Hematopoietic multipotent progenitor cell treated with erythropoietin and hydrocortisone succinate and interleukin-3 and kit ligand, for 6 days (in vitro differentiated cells): ENCODE data around the gene RNASEH2B.

ENCODE experiments used
- DNase-seq: peaks from one replicate; pipeline ENCODE4 v3.0.0-alpha.2; 2015

Gene RNASEH2B, protein sequence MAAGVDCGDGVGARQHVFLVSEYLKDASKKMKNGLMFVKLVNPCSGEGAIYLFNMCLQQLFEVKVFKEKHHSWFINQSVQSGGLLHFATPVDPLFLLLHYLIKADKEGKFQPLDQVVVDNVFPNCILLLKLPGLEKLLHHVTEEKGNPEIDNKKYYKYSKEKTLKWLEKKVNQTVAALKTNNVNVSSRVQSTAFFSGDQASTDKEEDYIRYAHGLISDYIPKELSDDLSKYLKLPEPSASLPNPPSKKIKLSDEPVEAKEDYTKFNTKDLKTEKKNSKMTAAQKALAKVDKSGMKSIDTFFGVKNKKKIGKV

GRCh38 chr13:50909605-50910484, at the start of gene RNASEH2B:
RNASEH2B (plus strand) TSS chr13:50909791; CDS start chr13:50910077, 286 bp downstream.
- peak; percentile 87 for DNase-seq

GRCh38 chr13:50864492-50864891, 45.1 kb upstream of the RNASEH2B start:
- no peak for DNase-seq

DNA sequence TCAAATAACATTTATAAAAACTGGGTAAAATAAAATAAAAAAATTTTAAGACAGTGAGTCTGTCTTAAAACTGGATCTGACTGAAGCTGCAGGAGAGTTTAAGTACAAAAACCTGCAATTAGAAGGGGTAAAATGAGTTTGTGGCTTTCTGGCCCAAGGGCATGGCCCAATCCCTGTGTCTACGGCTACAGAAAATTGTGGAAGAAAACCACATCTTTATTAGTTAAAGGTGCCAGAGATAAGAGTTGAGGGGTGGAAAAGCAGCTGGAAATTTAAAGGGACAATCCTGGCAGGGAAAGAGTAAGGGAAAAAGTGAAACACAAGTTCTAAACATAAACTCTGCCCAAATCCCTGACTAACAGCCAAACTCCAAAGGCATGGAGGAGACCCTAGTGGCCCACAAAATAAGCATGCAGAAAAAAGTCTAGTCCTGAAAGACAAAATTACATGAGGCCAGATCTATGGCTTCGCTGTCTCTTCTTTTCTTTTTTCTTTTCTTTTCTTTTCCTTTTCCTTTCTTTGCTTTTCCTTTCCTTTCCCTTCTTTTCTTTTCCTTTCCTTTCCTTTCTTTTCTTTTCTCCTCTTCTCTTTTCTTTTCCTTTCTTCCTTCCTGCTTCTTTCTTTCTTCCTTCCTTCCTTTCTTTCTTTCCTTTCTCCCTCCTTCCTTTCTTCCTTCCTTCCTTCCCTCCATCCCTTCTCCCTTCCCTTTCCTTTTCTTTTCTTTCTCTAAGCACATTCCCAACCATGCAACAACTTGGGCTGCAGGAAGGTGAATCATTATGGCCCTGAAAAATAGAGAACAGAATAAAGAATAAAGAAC, 42.6 kb upstream of the RNASEH2B start:
- DNase-seq, result no peak

DNA sequence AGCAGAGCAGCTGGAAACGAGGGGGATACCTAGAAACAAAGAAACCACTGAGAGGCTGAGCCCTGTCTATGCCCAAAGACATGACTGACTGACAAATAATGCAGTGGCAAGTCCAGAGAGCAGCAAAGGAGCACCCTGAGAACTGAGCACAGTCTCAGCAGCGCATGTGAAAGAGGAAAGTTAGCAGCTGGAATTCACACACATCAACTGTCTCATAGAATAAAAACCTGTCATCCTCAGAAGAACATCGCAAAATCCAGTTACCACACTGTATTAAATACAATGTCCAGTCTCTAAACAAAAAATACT, 42.0 kb upstream of the RNASEH2B start:
- no peak for DNase-seq

DNA sequence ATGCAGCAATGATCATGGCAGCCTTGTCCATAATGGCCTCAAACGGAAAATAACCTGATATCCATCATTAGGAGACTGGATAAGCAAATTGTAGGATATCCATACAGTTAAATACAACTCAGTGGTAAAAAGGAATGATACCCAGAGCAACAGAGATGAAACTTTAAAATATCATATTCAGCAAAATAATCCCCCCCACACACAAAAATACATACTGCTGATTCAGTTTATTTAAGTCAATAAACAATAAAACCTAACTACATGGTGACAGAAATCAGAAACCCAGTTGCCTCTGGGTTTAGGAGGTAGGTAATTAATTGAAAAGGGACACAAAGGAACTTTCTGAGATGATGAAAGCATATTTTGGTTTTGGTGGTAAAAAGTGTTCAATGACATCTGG, 38.2 kb upstream of the RNASEH2B start:
- DNase-seq, result no peak

GRCh38 chr13:50873467-50873866, 36.1 kb upstream of the RNASEH2B start:
- DNase-seq, result no peak

DNA sequence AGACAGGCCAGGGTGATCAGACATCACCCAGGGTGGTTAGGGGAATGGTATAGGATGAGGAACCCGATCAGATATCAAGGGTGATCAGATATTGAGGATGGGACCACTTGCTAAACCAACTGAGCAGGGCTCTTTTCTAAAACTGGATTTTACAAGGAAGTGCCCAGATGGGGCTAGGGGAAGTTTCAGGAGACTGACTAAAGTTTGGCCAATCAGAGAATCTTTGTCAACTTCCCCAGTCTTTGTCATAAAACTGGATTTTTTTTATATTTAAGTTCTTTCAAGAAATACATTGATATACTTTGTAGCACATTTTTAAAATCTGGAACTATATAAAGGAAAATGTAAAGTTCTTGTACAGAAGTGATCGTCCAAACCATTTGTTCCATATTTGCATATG, 35.6 kb upstream of the RNASEH2B start:
- no peak for DNase-seq

DNA sequence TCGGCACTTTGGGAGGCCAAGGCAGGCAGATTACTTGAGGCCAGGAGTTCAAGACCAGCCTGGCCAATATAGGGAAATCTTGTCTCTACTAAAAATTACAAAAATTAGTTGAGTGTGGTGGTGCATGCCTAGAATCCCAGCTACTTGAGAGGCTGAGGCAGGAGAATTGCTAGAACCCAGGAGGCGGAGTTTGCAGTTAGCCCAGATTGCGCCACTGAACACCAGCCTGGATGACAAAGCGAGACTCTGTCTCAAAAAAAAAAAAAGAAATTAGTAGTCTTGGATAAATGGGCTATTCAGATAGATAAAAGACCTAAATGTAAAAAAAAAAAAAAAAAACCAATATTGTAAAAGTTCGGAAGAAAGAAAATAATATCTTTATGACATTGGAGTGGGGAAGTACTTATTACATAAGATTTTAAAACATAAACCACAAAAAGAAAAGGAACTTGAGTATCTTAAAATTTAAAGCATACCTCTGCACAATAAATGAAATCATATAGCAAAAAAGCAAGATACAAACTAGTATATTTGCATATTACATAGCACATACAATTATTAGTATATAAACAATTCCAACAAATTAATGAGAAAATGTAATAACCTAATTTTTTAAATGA, 26.7 kb upstream of the RNASEH2B start:
- no peak for DNase-seq

GRCh38 chr13:50883728-50884127, 25.9 kb upstream of the RNASEH2B start:
- no peak for DNase-seq

DNA sequence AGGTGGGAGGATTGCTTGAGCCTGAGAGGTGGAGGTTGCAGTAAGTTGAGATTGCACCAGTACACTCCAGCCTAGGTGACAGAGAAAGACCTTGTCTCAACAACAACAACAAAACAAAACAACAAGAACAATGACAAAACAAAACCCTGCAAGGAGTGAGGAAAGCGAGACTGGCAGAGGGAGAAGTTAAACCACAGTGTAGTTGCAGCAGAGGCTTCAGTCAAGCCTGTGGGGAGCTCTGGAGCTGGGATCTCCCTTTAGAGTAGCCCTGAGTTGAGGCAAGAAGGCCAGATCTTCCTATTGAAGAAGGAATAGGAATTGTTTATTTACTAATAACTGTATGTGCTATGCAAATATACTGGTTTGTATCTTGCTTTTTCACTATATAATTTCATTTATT, 25.3 kb upstream of the RNASEH2B start:
- DNase-seq, result no peak

- no peak for DNase-seq
These were observed 22.4 kb upstream of the RNASEH2B start for GRCh38 chr13:50887151-50887550.

GRCh38 chr13:50888362-50888761, 21.2 kb upstream of the RNASEH2B start:
- no peak for DNase-seq

GRCh38 chr13:50889317-50889716, 20.3 kb upstream of the RNASEH2B start:
- DNase-seq, result no peak

GRCh38 chr13:50891206-50891605, 18.4 kb upstream of the RNASEH2B start:
- no peak for DNase-seq

DNA sequence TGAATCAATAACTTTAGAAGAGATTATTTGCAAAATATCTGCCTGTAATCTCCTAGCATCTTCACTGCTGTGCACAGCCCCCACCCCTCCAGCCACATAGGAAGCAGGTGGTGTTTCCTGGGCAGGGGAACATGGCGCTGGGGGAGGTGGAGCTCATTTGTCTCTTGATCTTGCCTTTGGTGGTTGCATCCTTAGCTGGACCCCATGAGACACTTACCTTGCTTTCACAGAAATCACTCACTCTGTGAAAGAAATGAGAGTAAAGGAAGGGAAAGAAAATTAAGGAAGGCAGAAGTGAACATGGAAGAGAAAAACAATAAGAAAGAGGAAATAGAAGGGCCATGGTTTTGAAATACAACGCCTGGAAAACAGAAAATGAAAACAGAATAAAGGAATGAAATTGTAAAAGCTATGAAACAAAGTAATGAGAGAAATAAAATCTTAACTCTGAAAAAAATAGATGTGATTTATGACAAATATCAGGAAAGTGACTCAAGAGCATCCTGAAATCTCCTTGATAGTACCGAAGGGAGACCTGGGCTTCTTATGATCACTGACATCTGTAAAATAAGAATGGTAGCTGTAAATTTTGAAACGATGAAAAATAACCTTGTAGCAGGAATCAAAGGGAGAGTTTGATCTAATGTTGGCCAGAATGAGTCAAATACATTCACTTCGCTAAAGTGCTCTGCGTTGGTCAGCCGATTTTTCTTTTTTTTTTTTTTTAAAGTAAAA, 17.2 kb upstream of the RNASEH2B start:
- peak; percentile 44 for DNase-seq

DNA sequence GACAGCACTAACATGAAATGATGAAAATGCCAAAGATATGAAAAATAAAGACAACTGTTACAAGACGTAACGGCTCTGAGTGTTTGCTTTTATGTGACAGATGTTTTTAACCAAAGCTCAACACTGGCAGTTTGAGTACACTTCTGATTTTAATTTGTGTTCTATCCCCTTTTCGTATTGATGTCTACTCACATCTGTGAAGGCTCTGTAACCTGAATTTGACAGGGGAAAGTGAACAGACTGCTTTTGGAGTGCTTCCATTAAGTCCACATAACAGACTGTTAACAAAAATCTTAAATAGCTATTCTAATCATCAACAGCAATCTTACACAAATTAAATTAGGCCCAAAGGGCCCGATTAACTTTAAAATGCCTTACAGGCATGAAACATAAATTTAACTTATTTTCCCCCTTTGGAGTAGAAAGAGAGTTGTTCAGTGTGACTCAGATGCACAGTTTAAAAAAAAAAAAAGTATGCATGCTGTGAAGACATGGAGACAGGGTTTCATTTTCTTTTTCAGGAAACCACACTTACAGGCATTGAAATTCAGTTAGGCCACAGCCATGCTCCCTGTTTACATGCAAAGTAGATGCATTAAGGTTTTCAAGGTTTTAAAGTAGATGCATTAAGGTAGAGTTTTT, 16.3 kb upstream of the RNASEH2B start:
- peak; percentile 47 for DNase-seq

- DNase-seq, result no peak
These were observed 15.6 kb upstream of the RNASEH2B start for GRCh38 chr13:50894012-50894411.

GRCh38 chr13:50894504-50894903, 15.1 kb upstream of the RNASEH2B start:
- DNase-seq, result no peak

GRCh38 chr13:50898338-50898737, 11.3 kb upstream of the RNASEH2B start:
- DNase-seq, result peak; percentile 42

- no peak for DNase-seq
These were observed 7.9 kb upstream of the RNASEH2B start for GRCh38 chr13:50901701-50902100.

DNA sequence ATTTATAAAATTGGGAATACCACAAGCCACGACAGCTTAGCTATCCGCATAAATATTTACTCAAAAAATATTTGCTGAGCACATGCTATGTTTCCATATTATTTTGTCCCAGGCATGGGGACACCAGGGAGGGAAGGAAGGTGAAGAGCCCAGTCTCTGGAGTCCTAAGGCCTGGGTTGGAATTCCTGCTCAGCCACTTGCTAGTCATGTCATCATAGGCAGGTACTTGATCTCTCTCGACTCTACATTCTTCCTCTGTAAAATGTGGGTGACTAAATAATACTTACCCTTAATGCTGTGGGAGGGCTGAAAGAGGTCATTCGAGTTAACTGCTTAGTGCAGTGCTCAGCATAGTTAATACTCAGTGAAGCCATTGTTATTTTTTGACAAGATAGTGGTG, 4.3 kb upstream of the RNASEH2B start:
- DNase-seq, result no peak

- DNase-seq, result no peak
These were observed 1.8 kb upstream of the RNASEH2B start for GRCh38 chr13:50907781-50908180.
